Measurements from ENCODE around the gene CPLX1.

Gene CPLX1

DNA sequence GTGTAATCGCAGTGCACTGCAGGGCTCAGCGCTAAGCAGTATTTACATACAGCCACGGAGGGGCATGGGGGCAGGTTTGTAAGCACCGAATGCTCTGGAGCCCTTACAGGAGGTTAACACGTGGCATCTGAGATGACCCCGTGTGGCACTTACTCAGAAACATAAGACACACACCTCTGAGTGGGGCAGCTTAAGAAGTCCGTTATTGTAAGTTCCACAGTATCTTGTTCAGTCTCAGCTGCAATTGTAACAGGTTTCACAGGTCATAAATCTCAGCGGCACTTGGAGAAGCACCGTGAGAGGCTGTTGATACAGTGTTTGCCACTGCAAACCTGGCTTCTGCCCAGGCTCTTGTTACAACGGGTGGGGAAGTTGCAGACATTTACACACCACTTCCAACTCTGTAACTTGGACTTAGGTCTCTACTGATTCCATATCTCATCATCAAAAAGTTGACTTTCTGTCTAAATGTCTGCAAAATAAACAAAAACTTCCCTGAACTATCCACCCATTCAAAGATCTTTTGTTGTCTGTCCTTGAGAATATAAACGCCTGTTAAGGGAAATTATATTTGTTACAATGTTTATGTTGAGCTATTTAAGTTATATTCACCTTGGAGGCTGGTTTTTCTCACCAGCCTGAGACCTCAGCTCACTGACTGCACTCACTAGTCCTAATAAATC, 10.3 kb downstream of the CPLX1 start:
- TF ChIP-seq RAD21 (IDR thresholded peaks at IDR 0.05; ENCODE audit: low read depth) (no peak), TAF1 (IDR thresholded peaks at IDR 0.05; ENCODE audit: low read depth) (no peak), TEAD4 (IDR thresholded peaks at IDR 0.05) (no peak), TCF12 (IDR thresholded peaks at IDR 0.05; ENCODE audit: low read depth) (no peak), NFIC (IDR thresholded peaks at IDR 0.05) (no peak), CEBPB (IDR thresholded peaks at IDR 0.05) (no peak), EP300 (IDR thresholded peaks at IDR 0.05; ENCODE audit: borderline replicate concordance) (no peak), FOXM1 (IDR thresholded peaks at IDR 0.05; ENCODE audit: borderline replicate concordance, low read depth) (no peak), CREB1 (IDR thresholded peaks at IDR 0.05; ENCODE audit: low read depth) (no peak), EGR1 (IDR thresholded peaks at IDR 0.05) (no peak)
- TF ChIP-seq, protein P1, sequence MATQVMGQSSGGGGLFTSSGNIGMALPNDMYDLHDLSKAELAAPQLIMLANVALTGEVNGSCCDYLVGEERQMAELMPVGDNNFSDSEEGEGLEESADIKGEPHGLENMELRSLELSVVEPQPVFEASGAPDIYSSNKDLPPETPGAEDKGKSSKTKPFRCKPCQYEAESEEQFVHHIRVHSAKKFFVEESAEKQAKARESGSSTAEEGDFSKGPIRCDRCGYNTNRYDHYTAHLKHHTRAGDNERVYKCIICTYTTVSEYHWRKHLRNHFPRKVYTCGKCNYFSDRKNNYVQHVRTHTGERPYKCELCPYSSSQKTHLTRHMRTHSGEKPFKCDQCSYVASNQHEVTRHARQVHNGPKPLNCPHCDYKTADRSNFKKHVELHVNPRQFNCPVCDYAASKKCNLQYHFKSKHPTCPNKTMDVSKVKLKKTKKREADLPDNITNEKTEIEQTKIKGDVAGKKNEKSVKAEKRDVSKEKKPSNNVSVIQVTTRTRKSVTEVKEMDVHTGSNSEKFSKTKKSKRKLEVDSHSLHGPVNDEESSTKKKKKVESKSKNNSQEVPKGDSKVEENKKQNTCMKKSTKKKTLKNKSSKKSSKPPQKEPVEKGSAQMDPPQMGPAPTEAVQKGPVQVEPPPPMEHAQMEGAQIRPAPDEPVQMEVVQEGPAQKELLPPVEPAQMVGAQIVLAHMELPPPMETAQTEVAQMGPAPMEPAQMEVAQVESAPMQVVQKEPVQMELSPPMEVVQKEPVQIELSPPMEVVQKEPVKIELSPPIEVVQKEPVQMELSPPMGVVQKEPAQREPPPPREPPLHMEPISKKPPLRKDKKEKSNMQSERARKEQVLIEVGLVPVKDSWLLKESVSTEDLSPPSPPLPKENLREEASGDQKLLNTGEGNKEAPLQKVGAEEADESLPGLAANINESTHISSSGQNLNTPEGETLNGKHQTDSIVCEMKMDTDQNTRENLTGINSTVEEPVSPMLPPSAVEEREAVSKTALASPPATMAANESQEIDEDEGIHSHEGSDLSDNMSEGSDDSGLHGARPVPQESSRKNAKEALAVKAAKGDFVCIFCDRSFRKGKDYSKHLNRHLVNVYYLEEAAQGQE (IDR thresholded peaks at IDR 0.05; ENCODE audit: low read depth), result no peak
- TF ChIP-seq, protein P2, sequence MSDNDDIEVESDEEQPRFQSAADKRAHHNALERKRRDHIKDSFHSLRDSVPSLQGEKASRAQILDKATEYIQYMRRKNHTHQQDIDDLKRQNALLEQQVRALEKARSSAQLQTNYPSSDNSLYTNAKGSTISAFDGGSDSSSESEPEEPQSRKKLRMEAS (IDR thresholded peaks at IDR 0.05), result no peak

DNA sequence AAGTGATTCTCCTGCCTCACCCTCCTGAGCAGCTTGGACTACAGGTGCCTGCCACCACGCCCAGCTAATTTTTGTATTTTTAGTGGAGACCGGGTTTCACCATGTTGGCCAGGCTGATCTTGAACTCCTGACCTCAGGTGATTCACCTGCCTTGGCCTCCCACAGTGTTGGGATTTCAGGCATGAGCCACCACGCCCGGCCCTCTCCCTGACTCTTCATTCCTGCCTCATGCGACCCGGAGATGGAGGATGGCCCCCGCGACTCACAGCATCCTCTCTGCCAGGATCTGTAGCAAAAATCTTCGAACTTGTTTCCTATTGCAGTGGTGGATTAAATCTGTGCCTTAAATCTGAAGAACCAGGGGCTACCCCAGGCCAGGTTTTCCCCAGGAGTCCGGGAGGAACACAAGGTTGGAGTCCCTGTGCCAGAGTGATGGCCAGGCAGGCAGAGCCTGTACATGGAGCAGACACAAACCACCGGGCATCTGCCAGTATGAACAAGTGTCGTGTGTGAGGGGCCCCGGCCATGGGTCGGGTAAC, 11.5 kb downstream of the CPLX1 start:
- TF ChIP-seq FOXM1 (IDR thresholded peaks at IDR 0.05; ENCODE audit: borderline replicate concordance, low read depth), result no peak
- TF ChIP-seq TEAD4 (IDR thresholded peaks at IDR 0.05), result no peak
- TF ChIP-seq CEBPB (IDR thresholded peaks at IDR 0.05), result no peak
- TF ChIP-seq, protein P2 (IDR thresholded peaks at IDR 0.05), result no peak
- no peak for TF ChIP-seq TCF12 (IDR thresholded peaks at IDR 0.05; ENCODE audit: low read depth)
- TF ChIP-seq NFIC (IDR thresholded peaks at IDR 0.05), result no peak
- TF ChIP-seq ZBTB7A (IDR thresholded peaks at IDR 0.05; ENCODE audit: low read depth), result no peak
- no peak for TF ChIP-seq CREB1 (IDR thresholded peaks at IDR 0.05; ENCODE audit: low read depth)
- TF ChIP-seq, protein P3, sequence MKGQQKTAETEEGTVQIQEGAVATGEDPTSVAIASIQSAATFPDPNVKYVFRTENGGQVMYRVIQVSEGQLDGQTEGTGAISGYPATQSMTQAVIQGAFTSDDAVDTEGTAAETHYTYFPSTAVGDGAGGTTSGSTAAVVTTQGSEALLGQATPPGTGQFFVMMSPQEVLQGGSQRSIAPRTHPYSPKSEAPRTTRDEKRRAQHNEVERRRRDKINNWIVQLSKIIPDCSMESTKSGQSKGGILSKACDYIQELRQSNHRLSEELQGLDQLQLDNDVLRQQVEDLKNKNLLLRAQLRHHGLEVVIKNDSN (IDR thresholded peaks at IDR 0.05), result no peak
- no peak for TF ChIP-seq YY1 (IDR thresholded peaks at IDR 0.05; ENCODE audit: low read depth)
- TF ChIP-seq, protein P1 (IDR thresholded peaks at IDR 0.05; ENCODE audit: low read depth), result no peak

DNA sequence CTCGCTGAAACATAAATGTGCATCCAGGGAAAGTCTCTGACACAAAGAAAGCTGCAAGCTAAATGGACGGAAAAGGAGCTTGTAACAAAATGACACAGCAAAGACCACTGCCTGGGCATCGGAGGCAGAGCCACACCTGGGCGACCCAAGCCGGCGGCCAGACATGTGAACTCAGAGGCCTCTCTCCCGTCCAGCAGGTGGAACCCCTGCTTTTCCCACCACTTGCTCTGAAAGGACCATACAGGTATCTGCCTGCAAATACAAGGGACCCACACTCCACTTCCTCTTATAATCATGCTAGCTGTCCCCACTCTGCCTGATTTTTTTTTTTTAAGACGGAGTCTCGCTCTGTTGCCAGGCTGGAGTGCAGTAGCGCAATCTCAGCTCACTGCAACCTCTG, 12.0 kb downstream of the CPLX1 start:
- TF ChIP-seq, protein P1 (IDR thresholded peaks at IDR 0.05; ENCODE audit: low read depth), result no peak
- TF ChIP-seq RAD21 (IDR thresholded peaks at IDR 0.05; ENCODE audit: low read depth), result peak; percentile 27; the same call in 1 of the 2 replicates

DNA sequence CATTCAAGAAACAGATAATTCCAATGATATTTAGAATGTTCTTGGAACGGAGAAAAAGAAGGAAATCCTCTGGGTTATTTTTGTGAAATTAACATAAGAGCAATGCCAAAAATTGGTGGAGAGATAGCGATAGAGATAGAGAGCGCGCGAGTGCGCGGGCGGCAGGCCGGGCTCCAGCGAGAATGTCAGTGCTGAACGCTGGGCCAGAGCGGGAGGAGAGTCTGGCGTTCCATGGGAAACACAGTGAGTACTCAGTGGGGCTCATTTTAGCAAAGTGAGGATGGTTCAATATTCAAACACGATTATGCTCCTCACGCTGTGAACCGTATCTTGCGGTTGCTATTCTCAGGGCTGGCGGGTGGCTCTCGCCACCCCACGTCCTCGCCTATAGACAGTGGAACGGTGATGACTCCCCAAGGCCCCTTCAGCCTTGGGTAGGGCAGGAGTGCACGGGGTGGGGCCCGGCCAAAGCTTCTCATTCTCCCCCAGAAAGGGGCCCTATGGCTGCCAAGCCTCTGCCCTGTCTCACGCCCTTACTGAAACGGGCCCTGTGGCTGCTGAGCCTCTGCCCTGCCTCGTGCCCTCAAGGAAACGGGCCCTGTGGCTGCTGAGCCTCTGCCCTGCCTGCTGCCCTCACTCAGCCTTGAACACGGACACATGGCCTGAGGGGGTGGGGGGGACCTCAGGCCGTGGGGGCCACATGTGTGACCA, 16.9 kb downstream of the CPLX1 start:
- no peak for TF ChIP-seq RAD21 (IDR thresholded peaks at IDR 0.05; ENCODE audit: low read depth)
- no peak for TF ChIP-seq ZBTB7A (IDR thresholded peaks at IDR 0.05; ENCODE audit: low read depth)
- no peak for TF ChIP-seq EGR1 (IDR thresholded peaks at IDR 0.05)
- TF ChIP-seq, protein P1 (IDR thresholded peaks at IDR 0.05; ENCODE audit: low read depth), result no peak
- no peak for TF ChIP-seq FOXM1 (IDR thresholded peaks at IDR 0.05; ENCODE audit: borderline replicate concordance, low read depth)
- TF ChIP-seq NFIC (IDR thresholded peaks at IDR 0.05), result no peak
- TF ChIP-seq TAF1 (IDR thresholded peaks at IDR 0.05; ENCODE audit: low read depth), result no peak
- TF ChIP-seq CREB1 (IDR thresholded peaks at IDR 0.05; ENCODE audit: low read depth), result no peak
- TF ChIP-seq, protein P2 (IDR thresholded peaks at IDR 0.05), result no peak
- TF ChIP-seq CEBPB (IDR thresholded peaks at IDR 0.05), result no peak
- no peak for TF ChIP-seq TEAD4 (IDR thresholded peaks at IDR 0.05)
- TF ChIP-seq, protein P3 (IDR thresholded peaks at IDR 0.05), result no peak
- no peak for TF ChIP-seq EP300 (IDR thresholded peaks at IDR 0.05; ENCODE audit: borderline replicate concordance)

Measured in Ishikawa (cell line).